GM12891 (cell line): ENCODE measurements around the gene TMEM263.

Source experiments
- PAX5 ChIP-seq: IDR thresholded peaks from 2 replicates; pipeline ENCODE4 v1.6.1; 2011; ENCODE audit warnings: low read length, moderate library complexity, mild to moderate bottlenecking; ENCODE audit not compliant: insufficient read depth, severe bottlenecking
- POLR2A ChIP-seq: IDR thresholded peaks from 2 replicates; pipeline ENCODE4 v1.6.1; 2011; ENCODE audit warnings: low read depth, low read length, control low read depth
- POLR2AphosphoS5 ChIP-seq: IDR thresholded peaks from 2 replicates; pipeline ENCODE4 v1.6.1; 2011; ENCODE audit warnings: low read depth, low read length, control low read depth
- POU2F2 ChIP-seq: IDR thresholded peaks from 2 replicates; pipeline ENCODE4 v1.6.1; 2011; ENCODE audit warnings: low read depth, mild to moderate bottlenecking, control low read depth, low read length, moderate library complexity
- SPI1 ChIP-seq: IDR thresholded peaks from 2 replicates; pipeline ENCODE4 v1.6.1; 2011; ENCODE audit warnings: low read depth, low read length, control low read depth
- TAF1 ChIP-seq: IDR thresholded peaks from 2 replicates; pipeline ENCODE4 v1.6.1; 2011; ENCODE audit warnings: low read depth, low read length, control low read depth

GRCh38 chr12:106915635-106916026 lies 40.1 kb upstream of the TMEM263 start:
- TF ChIP-seq SPI1: no peak
- TF ChIP-seq POLR2AphosphoS5: no peak
- no peak for TF ChIP-seq POLR2A
- TF ChIP-seq TAF1: no peak
- no peak for TF ChIP-seq POU2F2
- TF ChIP-seq PAX5: no peak
